GM12878 (cell line): ENCODE results near the gene FARS2. TPM values are rescaled to one million over a fixed set of nuclear protein-coding genes. Genes with fewer than 3 reads are reported as not detected.

ENCODE experiments used
- ATAC-seq: fragments of 200-7000 bp; cut with Tn5 transposase; 3 replicates; pipeline ENCODE4 v1.9.1; 2020; ENCODE audit warnings: mild to moderate bottlenecking, moderate library complexity
- BruUV-seq: library from RNA; stranded (reverse); fragments of 400-500 nt; replicated peaks from 2 replicates; lab custom pipeline; 2021; lab: Mats Ljungman, UMichigan
- CTCF ChIA-PET: fragments of 300-600 bp; sonication (Branson Sonifier 250); formaldehyde crosslinking; extraction: SDS; loops from one replicate; lab custom pipeline; 2021; ENCODE audit warnings: inconsistent platforms; lab: Yijun Ruan, JAX
- POLR2A ChIA-PET: fragments of 350-600 bp; formaldehyde crosslinking; extraction: SDS; loops from one replicate; lab custom pipeline; 2021; ENCODE audit warnings: inconsistent platforms; lab: Charles Lee
- RAD21 ChIA-PET: fragments of 300-600 bp; sonication (Branson Sonifier 250); formaldehyde crosslinking; loops from one replicate; lab custom pipeline; 2023; ENCODE audit warnings: antibody characterized with exemption; ENCODE audit not compliant: unreplicated experiment; lab: Charles Lee
- SMC1A ChIA-PET: fragments of 300-600 bp; sonication (Branson Sonifier 250); formaldehyde crosslinking; loops from one replicate; lab custom pipeline; 2023; ENCODE audit not compliant: unreplicated experiment, uncharacterized antibody; lab: Charles Lee
- DNase-seq: peaks from one replicate; pipeline ENCODE4 v3.0.0-alpha.2; 2011; ENCODE audit warnings: low read depth, low spot score
- FAIRE-seq: peaks from 3 replicates; lab custom pipeline; 2011; peaks lifted over from hg19 to GRCh38; lab: Jason Lieb, UNC
- H2AFZ ChIP-seq: 2 replicates; pipeline ENCODE4 v1.6.0; 2011; ENCODE audit warnings: low read depth, low read length, control low read depth; ENCODE audit not compliant: control insufficient read depth
- H3K27ac ChIP-seq: 2 replicates; pipeline ENCODE4 v1.5.1; 2011; ENCODE audit warnings: control low read depth; ENCODE audit not compliant: control insufficient read depth, insufficient read depth
- H3K27me3 ChIP-seq, 2 experiments: replicated peaks in 1 of 2; 2 replicates each; pipeline versions ENCODE4 v1.6.0 to v1.6.1; 2011; ENCODE audit warnings: low read length in 1 of 2; ENCODE audit not compliant: control insufficient read depth in 2 of 2, insufficient read depth in 2 of 2
- H3K36me3 ChIP-seq, 2 experiments: 2 replicates each; pipeline ENCODE4 v1.5.1; 2011; ENCODE audit warnings: low read length in 1 of 2; ENCODE audit not compliant: control insufficient read depth in 2 of 2, insufficient read depth in 2 of 2
- H3K4me1 ChIP-seq: 2 replicates; pipeline ENCODE4 v1.6.1; 2011; ENCODE audit warnings: mild to moderate bottlenecking, low read length, moderate library complexity, mixed read lengths; ENCODE audit not compliant: control insufficient read depth, insufficient read depth
- H3K4me2 ChIP-seq: 2 replicates; pipeline ENCODE4 v1.6.0; 2011; ENCODE audit warnings: control low read depth; ENCODE audit not compliant: control insufficient read depth, insufficient read depth
- H3K4me3 ChIP-seq: fragments of 200-600 bp; sonication (generic); 2 replicates; pipeline ENCODE4 v1.5.1; 2016
- H3K79me2 ChIP-seq: 2 replicates; pipeline ENCODE4 v1.6.0; 2011; ENCODE audit warnings: low read length; ENCODE audit not compliant: control insufficient read depth, insufficient read depth
- H3K9ac ChIP-seq: 2 replicates; pipeline ENCODE4 v1.8.0; 2011; ENCODE audit warnings: low read length, control low read depth, mixed read lengths; ENCODE audit not compliant: control insufficient read depth, insufficient read depth
- H3K9me3 ChIP-seq: replicated peaks from 3 replicates; pipeline ENCODE4 v1.5.1; 2011; ENCODE audit warnings: mild to moderate bottlenecking, low read length; ENCODE audit not compliant: control insufficient read depth, insufficient read depth
- H4K20me1 ChIP-seq: 2 replicates; pipeline ENCODE4 v1.6.0; 2011; ENCODE audit not compliant: control insufficient read depth, insufficient read depth
- CREM ChIP-seq: IDR thresholded peaks from 2 replicates; pipeline ENCODE4 v1.6.1; 2014; ENCODE audit warnings: antibody characterized with exemption, low read depth
- EED ChIP-seq: sonication (generic); IDR thresholded peaks from 2 replicates; pipeline ENCODE4 v1.6.1; 2016; ENCODE audit warnings: antibody characterized with exemption, low read depth
- JUNB ChIP-seq: IDR thresholded peaks from 2 replicates; pipeline ENCODE4 v1.6.1; 2016; ENCODE audit warnings: antibody characterized with exemption, mild to moderate bottlenecking
- KAT2A ChIP-seq: conservative IDR thresholded peaks from 2 replicates; pipeline ENCODE4 v1.6.1; 2011; ENCODE audit warnings: low read depth, low read length; ENCODE audit not compliant: control insufficient read depth
- LARP7 ChIP-seq: fragments of 450-650 bp; IDR thresholded peaks from 2 replicates; pipeline ENCODE4 v1.6.1; 2017; ENCODE audit warnings: mild to moderate bottlenecking
- MEF2B ChIP-seq: fragments of 450-650 bp; IDR thresholded peaks from 2 replicates; pipeline ENCODE4 v1.6.1; 2018; ENCODE audit warnings: mild to moderate bottlenecking, moderate library complexity; ENCODE audit not compliant: partially characterized antibody, poor library complexity, severe bottlenecking
- MTA3 ChIP-seq: IDR thresholded peaks from 2 replicates; pipeline ENCODE4 v1.6.1; 2012; ENCODE audit warnings: low read length, inconsistent platforms, borderline replicate concordance
- MXI1 ChIP-seq: fragments of 150-350 bp; IDR thresholded peaks from 2 replicates; pipeline ENCODE4 v1.6.1; 2011; ENCODE audit warnings: low read depth, mild to moderate bottlenecking, inconsistent platforms, low read length, improper control_type of control experiment
- NBN ChIP-seq: fragments of 450-650 bp; IDR thresholded peaks from 2 replicates; pipeline ENCODE4 v1.6.1; 2016
- PAX8 ChIP-seq: fragments of 450-650 bp; IDR thresholded peaks from 2 replicates; pipeline ENCODE4 v1.6.1; 2017; ENCODE audit warnings: mild to moderate bottlenecking, moderate library complexity
- SREBF1 ChIP-seq: IDR thresholded peaks from 2 replicates; pipeline ENCODE4 v1.6.1; 2012; ENCODE audit warnings: mild to moderate bottlenecking, low read length
- SUZ12 ChIP-seq: fragments of 200-600 bp; sonication (generic); IDR thresholded peaks from one replicate; pipeline ENCODE4 v1.6.1; 2018; ENCODE audit warnings: antibody characterized with exemption, mild to moderate bottlenecking; ENCODE audit not compliant: unreplicated experiment
- WGBS: methylation state at CpG from one replicate; pipeline ENCODE4 v1.1.6; 2016; ENCODE audit warnings: low lambda C conversion rate; ENCODE audit not compliant: insufficient replicate concordance, insufficient coverage; ENCODE audit errors: missing lambda C conversion rate; 5-methylcytosine and 5-hydroxymethylcytosine counted together
- in situ Hi-C: fragments of 300-500 bp; cut with MboI; formaldehyde crosslinking; loops from 9 replicates; pipeline ENCODE4 v1.14.3; 2018; ENCODE audit warnings: mixed read lengths
- intact Hi-C: fragments of 100-400 bp; cut with micrococcal nuclease; formaldehyde crosslinking; loops from one replicate; pipeline ENCODE4 v1.14.2; 2022; ENCODE audit not compliant: unreplicated experiment
- polyA plus RNA-seq, 11 experiments: library from polyadenylated mRNA; depleted of rRNA in 4 of 11; unstranded in 6 of 11; stranded (reverse) in 5 of 11; fragments of >200 nt; fragmentation: Nextera tagmentation in 4 of 11; fragmentation: Illumina TruSeq in 1 of 11; extraction: Ambion mirVana in 4 of 11; extraction: Trizol in 1 of 11; gene quantifications; 1 replicate in 1 of 11; 2 replicates in 10 of 11; pipeline versions ENCODE4 v1.2.1 to v1.2.3, GENCODE V29; 2011 to 2016; ENCODE audit warnings: inconsistent platforms in 2 of 11, missing spikeins in 2 of 11, low read depth in 1 of 11
- total RNA-seq, 4 experiments: library from RNA; depleted of rRNA in 3 of 4; stranded (reverse); fragments of >200 nt in 3 of 4; fragmentation: Illumina TruSeq in 1 of 4; extraction: Trizol in 1 of 4; gene quantifications; 2 replicates each; pipeline versions ENCODE4 v1.2.1 to v1.2.3, GENCODE V29; 2013 to 2021
- TF ChIP-seq, protein P1 (sequence below): fragments of 450-650 bp; IDR thresholded peaks from 2 replicates; pipeline ENCODE4 v1.6.1; 2017; ENCODE audit warnings: borderline replicate concordance
- TF ChIP-seq, protein P2 (sequence below): fragments of 450-650 bp; IDR thresholded peaks from 2 replicates; pipeline ENCODE4 v1.6.1; 2017; ENCODE audit warnings: low read depth, mild to moderate bottlenecking, moderate library complexity
- TF ChIP-seq, protein P3 (sequence below): IDR thresholded peaks from 2 replicates; pipeline ENCODE4 v1.6.1; 2011; ENCODE audit warnings: mild to moderate bottlenecking, low read depth, low read length, moderate library complexity; ENCODE audit not compliant: insufficient replicate concordance

The FARS2 gene
- total and polyA plus RNA-seq, 10 of the 15 experiments (the other 5 are each of a cell fraction or from before 2014, with no cell fraction given): 16.8 to 46.7 (median 25.6) TPM

DNA sequence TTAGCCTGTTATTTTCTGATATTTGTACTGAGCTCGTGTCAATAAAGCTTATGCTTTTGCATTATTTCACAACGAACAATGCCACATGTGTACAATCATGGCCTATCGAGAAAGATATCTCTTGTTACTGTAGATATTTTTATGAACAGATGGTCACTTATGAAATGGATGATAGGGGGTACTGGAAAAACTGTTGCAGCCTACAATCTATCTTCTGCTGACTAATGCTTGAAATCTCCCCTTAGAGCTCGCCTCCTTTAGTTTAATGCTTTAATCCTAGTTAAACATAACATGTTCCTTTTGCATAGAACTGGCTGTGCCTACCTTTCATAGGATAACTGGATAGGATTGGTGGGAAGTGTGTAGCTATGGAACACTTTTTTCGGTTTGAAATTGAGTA, 296.2 kb downstream of the FARS2 start:
- DNase-seq: no peak
- SMC1A ChIA-PET: interaction anchor here (1.1 to 1.7 kb wide), 2 partner anchors 8 to 50 kb away, joined by 3 to 6 read pairs; no protein-coding TSS in a partner anchor
- Histone ChIP-seq H4K20me1 (no peaks in the 10 kb centered on the region), H2AFZ (no peak overlapping the region), H3K36me3 (no peaks in the 10 kb centered on the region), H3K4me3 (no peak overlapping the region), H3K27ac (no peak overlapping the region), H3K79me2 (no peaks in the 10 kb centered on the region; the same call in 1 of the 2 replicates), H3K4me2 (no peak overlapping the region), H3K9ac (no peak overlapping the region), H3K9me3 (peaks cover 3% of the 10 kb centered on the region; the same call in 1 of the 3 replicates), H3K27me3 (no peaks in the 10 kb centered on the region), H3K4me1 (peaks cover 10% of the 10 kb centered on the region)
- POLR2A ChIA-PET: no interaction called here
- in situ Hi-C loops (no loop called here), intact Hi-C loops (no loop called here)
- CTCF ChIA-PET: interaction anchor here (0.5 kb wide), 1 partner anchor 11 kb away, joined by 4 read pairs; no protein-coding TSS in a partner anchor
- WGBS: 99% methylated on average over 5 of the region's 5 CpGs
- no peak for FAIRE-seq
- RAD21 ChIA-PET: no interaction called here
- no peak for ATAC-seq
- TF ChIP-seq MXI1 (no peak), CREM (no peak), MEF2B (no peak), SREBF1 (no peak), PAX8 (no peak), JUNB (no peak), EED (no peak), MTA3 (no peak), SUZ12 (no peak), LARP7 (no peak), KAT2A (no peak), NBN (no peak)
- TF ChIP-seq, protein P1, sequence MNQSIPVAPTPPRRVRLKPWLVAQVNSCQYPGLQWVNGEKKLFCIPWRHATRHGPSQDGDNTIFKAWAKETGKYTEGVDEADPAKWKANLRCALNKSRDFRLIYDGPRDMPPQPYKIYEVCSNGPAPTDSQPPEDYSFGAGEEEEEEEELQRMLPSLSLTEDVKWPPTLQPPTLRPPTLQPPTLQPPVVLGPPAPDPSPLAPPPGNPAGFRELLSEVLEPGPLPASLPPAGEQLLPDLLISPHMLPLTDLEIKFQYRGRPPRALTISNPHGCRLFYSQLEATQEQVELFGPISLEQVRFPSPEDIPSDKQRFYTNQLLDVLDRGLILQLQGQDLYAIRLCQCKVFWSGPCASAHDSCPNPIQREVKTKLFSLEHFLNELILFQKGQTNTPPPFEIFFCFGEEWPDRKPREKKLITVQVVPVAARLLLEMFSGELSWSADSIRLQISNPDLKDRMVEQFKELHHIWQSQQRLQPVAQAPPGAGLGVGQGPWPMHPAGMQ: no peak
- TF ChIP-seq, protein P2, sequence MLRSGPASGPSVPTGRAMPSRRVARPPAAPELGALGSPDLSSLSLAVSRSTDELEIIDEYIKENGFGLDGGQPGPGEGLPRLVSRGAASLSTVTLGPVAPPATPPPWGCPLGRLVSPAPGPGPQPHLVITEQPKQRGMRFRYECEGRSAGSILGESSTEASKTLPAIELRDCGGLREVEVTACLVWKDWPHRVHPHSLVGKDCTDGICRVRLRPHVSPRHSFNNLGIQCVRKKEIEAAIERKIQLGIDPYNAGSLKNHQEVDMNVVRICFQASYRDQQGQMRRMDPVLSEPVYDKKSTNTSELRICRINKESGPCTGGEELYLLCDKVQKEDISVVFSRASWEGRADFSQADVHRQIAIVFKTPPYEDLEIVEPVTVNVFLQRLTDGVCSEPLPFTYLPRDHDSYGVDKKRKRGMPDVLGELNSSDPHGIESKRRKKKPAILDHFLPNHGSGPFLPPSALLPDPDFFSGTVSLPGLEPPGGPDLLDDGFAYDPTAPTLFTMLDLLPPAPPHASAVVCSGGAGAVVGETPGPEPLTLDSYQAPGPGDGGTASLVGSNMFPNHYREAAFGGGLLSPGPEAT: no peak
- TF ChIP-seq, protein P3, sequence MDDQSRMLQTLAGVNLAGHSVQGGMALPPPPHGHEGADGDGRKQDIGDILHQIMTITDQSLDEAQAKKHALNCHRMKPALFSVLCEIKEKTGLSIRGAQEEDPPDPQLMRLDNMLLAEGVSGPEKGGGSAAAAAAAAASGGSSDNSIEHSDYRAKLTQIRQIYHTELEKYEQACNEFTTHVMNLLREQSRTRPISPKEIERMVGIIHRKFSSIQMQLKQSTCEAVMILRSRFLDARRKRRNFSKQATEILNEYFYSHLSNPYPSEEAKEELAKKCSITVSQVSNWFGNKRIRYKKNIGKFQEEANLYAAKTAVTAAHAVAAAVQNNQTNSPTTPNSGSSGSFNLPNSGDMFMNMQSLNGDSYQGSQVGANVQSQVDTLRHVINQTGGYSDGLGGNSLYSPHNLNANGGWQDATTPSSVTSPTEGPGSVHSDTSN: no peak
- BruUV-seq: no TSS peak
